Type B pancreatic cell (in vitro differentiated cells): ENCODE data around the gene NIM1K. TPM values are rescaled to one million over a fixed set of nuclear protein-coding genes. Genes with fewer than 3 reads are reported as not detected.
"Not testable (repeated sequence)": the region's sequence is repeated elsewhere in the genome, so short reads cannot be mapped to it uniquely, and the experiment has no call there.

Experiments
- DNase-seq: peaks from one replicate; pipeline ENCODE4 v3.0.0; 2021; ENCODE audit warnings: mixed read lengths; ENCODE audit not compliant: unreplicated experiment; ENCODE audit errors: extremely low spot score
- H3K27ac Mint-ChIP-seq: 2 replicates; pipeline ENCODE4 v1.8.0; 2021; ENCODE audit warnings: mild to moderate bottlenecking, mixed read lengths
- H3K27me3 Mint-ChIP-seq: 2 replicates; pipeline ENCODE4 v1.8.0; 2021; ENCODE audit warnings: mixed read lengths
- H3K36me3 Mint-ChIP-seq: 2 replicates; pipeline ENCODE4 v1.8.0; 2021; ENCODE audit warnings: mixed read lengths
- H3K4me1 Mint-ChIP-seq: one replicate; pipeline ENCODE4 v1.8.0; 2021; ENCODE audit warnings: mixed read lengths; ENCODE audit not compliant: unreplicated experiment
- H3K4me3 Mint-ChIP-seq: 2 replicates; pipeline ENCODE4 v1.8.0; 2021; ENCODE audit warnings: mild to moderate bottlenecking, mixed read lengths
- H3K9me3 Mint-ChIP-seq: 2 replicates; pipeline ENCODE4 v1.8.0; 2021; ENCODE audit warnings: mixed read lengths
- CTCF ChIP-seq: fragments of 200-600 bp; sonication (generic); conservative IDR thresholded peaks from 2 replicates; pipeline ENCODE4 v1.5.0; 2021; ENCODE audit warnings: antibody characterized with exemption, mild to moderate bottlenecking
- total RNA-seq: library from RNA; stranded (reverse); gene quantifications from 2 replicates; pipeline ENCODE4 v1.2.1, GENCODE V29; 2021; ENCODE audit warnings: low replicate concordance

The NIM1K gene
- total RNA-seq, 1 donor from 2014 or later = 0.43 TPM

DNA sequence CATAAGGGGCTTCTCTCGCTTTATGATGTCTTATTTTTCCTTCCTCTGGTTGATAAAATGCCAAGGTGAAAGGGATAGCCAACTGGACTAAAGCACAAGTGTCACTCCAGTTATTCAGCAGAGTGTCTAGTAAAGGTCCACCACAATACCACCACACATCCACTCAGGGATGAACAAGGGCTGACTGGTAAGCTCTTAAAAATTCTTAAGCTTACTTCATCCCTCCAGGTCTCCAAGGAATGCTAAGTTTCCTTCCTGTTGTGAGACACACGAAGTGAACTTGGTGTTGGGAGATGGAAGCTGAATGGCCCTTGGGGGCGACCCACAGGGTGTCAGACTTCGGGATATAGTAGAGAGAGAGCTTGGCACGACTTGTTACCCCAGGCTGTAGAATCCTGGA lies 124.4 kb downstream of the NIM1K start:
- Mint-ChIP-seq H3K27ac (no peak overlapping the region), H3K36me3 (peaks cover under 1% of the 10 kb centered on the region), H3K9me3 (peaks cover 9% of the 10 kb centered on the region), H3K4me3 (no peak overlapping the region), H3K27me3 (no peaks in the 10 kb centered on the region), H3K4me1 (peaks cover 25% of the 10 kb centered on the region)
- no peak for DNase-seq
- TF ChIP-seq CTCF = no peak

DNA sequence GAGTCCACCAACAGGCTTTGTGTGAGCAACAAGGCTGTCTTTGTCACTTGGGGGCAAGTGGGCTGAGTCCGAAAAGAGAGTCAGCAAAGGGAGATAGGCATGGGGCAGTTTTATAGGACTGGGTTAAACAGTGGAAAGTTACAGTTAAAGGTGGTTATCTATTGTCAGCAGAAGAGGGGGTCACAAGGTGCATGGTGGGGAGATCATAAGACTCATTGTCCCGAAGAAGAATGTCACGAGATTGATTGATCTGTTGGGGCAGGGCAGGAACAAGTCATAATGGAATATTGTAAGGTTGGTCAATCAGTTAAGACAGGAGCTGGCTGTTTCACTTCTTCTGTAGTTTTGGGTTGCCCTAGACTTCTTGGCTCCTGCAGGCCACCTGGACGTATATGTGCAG lies 128.8 kb downstream of the NIM1K start:
- Mint-ChIP-seq H3K9me3 (peaks cover 10% of the 10 kb centered on the region), H3K4me1 (no peaks in the 10 kb centered on the region), H3K27me3 (no peaks in the 10 kb centered on the region), H3K27ac (peak overlapping the region; percentile 36), H3K36me3 (no peaks in the 10 kb centered on the region), H3K4me3 (no peak overlapping the region)
- no peak for TF ChIP-seq CTCF
- DNase-seq = no peak

DNA sequence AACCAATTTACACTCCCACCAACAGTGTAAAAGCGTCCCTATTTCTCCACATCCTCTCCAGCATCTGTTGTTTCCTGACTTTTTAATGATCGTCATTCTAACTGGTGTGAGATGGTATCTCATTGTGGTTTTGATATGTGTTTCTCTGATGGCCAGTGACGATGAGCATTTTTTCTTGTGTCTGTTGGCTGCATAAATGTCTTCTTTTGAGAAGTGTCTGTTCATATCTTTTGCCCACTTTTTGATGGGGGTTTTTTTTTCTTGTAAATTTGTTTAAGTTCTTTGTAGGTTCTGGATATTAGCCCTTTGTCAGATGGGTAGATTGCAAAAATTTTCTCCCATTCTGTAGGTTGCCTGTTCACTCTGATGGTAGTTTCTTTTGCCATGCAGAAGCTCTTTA lies 131.5 kb downstream of the NIM1K start:
- not testable (repeated sequence) for H3K4me3 Mint-ChIP-seq, H3K4me1 Mint-ChIP-seq, DNase-seq, H3K27ac Mint-ChIP-seq, H3K36me3 Mint-ChIP-seq, H3K9me3 Mint-ChIP-seq, H3K27me3 Mint-ChIP-seq

DNA sequence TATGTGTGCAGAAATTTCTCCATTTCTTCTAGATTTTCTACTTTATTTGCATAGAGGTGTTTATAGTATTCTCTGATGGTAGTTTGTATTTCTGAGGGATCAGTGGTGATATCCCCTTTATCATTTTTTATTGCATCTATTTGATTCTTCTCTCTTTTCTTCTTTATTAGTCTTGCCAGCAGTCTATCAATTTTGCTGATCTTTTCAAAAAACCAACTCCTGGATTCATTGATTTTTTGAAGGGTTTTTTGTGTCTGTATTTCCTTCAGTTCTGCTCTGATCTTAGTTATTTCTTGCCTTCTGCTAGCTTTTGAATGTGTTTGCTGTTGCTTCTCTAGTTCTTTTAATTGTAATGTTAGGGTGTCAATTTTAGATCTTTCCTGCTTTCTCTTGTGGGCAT lies 133.6 kb downstream of the NIM1K start:
- H3K9me3 Mint-ChIP-seq, H3K4me3 Mint-ChIP-seq, H3K27ac Mint-ChIP-seq, H3K4me1 Mint-ChIP-seq, H3K36me3 Mint-ChIP-seq, DNase-seq, H3K27me3 Mint-ChIP-seq: not testable (repeated sequence)

Other genes starting within 250 kb of the NIM1K start
- 0.34 and 0.74 TPM in 2 replicates for gene ANXA2R, start 151.9 kb upstream of the NIM1K start, total RNA-seq
- gene ZNF131, start 71.3 kb upstream of the NIM1K start, total RNA-seq = 32.6 and 42.7 TPM in 2 replicates
- 128 and 148 TPM in 2 replicates for gene HMGCS1, start 121.2 kb downstream of the NIM1K start, total RNA-seq
- gene CCL28, start 220.2 kb downstream of the NIM1K start, total RNA-seq = 2.0 TPM in 1 of 2 replicates, not detected in the other